ENCODE measurements around the gene NR5A1.

Gene NR5A1

GRCh38 chr9:124498040-124498439 lies 9.2 kb downstream of the NR5A1 start:
- DNase-seq, result no peak

GRCh38 chr9:124497441-124497840 lies 9.8 kb downstream of the NR5A1 start:
- no peak for DNase-seq

DNA sequence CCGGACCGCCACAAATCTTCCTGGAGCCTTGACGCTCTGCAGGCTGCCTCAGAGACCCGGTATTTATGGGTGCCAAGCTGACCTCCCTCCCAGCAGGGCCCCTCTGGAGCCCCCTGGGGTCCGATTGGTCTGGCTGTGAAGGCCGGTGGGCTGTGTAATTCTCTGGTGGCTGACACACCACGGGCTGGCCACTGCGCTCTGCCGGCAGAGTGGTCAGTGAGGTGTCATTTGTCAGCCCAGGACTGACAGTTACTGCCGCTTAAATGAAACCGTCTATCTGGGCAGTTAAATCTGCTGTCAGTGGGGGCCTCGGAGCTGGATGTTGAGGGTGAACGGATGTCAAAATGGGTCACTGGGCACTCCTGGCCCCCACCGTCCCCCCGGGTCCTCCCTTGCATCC lies 10.7 kb downstream of the NR5A1 start:
- DNase-seq, result no peak

- no peak for DNase-seq
Observed at GRCh38 chr9:124496075-124496449, 11.1 kb downstream of the NR5A1 start.

GRCh38 chr9:124495126-124496074 lies 11.8 kb downstream of the NR5A1 start:
- DNase-seq, result no peak

DNA sequence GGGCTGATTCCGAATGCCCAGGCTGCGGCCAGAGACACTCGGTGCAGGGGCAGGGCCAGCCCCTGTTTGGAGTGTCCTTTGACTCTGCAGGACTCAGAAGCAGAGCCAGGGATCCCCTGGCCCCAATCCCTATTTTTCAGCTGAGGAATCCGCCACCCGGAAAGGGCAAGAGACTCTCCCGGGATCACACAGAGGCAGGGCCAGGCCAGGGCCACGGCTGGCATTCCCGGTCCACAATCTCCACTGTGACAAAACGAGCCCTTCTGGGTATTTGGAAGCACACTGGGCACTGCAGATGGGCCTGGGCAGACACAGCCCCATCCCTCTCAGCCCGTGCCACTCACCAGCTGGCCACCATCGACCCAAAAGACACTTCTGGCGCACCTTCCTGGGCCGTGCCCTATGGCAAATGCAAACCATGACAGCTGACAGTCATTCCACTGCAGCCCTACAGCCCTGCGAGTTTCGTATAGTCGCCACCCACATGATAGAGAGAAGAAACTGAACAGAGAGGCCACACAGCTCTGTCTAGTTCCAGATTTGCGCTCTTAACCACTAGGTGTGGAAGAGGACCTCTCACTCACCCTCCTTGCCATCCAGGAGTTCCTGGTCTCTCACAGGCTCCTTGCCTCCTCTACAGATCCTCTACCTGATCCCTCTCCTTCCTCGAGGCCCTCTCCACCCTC lies 13.3 kb downstream of the NR5A1 start:
- no peak for DNase-seq

DNA sequence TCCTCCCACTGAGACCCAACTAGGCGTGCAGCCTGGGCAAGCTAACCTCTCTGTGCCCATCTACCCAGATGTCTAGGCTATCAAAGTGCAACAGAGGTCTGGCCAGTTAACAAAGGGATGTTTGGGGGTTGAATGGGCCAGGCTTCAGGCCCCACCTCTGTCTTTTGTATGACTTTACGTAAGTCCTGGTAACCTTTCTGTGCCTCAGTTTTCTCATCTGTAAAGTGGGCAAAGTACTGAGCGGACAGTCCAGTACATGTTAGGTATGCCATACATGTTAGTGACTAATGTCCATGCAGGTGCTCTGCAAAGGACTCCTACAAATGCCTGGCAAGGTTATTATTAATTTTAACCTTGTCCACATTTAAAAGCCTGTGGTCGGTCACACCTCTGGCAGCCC lies 14.0 kb downstream of the NR5A1 start:
- DNase-seq, result no peak

GRCh38 chr9:124492818-124493217 lies 14.4 kb downstream of the NR5A1 start:
- DNase-seq, result no peak

GRCh38 chr9:124491049-124491975 lies 15.9 kb downstream of the NR5A1 start:
- no peak for DNase-seq

DNA sequence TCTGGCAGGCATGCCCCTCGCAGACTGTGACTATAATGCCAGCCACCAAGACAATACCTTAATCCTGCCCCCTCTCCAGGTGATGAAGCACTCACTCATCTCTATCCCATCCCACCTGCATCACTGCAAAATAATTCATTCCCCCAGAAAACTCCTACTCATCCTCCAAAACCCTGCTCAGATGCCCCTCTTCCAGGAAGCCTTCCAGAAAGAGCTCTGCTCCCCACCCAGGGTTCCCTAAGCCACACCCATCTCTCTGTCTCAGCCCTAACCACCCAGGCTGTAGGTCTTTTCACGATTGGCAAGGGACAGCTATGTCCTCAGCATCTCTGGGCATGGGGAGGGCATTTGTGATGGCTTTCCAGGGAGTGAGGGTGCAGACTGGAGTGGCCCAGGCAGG lies 17.2 kb downstream of the NR5A1 start:
- no peak for DNase-seq

DNA sequence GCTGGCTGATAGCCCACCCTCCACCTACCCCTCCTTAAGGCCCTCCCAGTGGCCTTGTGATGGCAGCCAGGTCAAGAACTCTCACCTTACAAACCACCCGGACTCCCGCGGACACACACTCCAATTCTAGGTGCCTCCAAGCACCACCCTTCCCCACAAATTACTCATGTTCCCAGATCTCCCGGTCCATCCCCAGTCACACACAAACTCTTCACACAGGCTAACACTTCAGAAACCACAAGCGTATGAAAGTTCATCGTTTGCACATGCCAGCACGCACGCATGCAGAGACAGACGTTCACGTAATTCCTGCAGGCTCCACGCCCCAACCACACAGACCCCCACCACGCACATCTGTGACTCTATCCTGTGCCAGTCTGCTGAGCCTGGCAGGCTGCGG lies 18.0 kb downstream of the NR5A1 start:
- DNase-seq, result peak; percentile 43

DNA sequence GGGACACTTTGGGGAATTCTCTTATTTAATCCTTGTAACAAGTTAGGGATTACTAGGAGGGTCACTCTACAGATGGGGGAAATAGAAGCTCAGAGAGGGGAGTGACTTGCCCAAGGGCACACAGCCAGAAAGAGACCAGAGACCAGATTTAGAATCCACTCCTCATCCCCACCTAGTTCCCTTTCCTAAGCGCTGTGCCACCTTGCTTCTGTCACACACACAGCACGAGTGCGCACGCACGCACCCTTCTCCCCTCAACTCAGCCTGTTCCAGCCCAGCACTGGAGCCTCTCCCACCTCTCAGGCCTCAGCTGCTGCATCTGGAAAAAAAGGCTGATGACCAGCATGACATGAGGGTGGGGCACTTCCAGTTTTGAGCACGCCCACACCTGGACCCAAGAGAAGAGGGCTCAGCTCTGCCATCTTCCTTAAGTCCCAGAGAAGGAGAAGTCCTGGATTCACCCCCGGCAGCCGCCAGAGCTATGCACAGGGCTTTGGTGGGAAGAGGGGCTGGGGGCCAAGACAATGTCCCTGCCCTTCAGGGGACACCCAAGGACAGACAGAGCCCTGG lies 18.5 kb downstream of the NR5A1 start:
- DNase-seq, result no peak

DNA sequence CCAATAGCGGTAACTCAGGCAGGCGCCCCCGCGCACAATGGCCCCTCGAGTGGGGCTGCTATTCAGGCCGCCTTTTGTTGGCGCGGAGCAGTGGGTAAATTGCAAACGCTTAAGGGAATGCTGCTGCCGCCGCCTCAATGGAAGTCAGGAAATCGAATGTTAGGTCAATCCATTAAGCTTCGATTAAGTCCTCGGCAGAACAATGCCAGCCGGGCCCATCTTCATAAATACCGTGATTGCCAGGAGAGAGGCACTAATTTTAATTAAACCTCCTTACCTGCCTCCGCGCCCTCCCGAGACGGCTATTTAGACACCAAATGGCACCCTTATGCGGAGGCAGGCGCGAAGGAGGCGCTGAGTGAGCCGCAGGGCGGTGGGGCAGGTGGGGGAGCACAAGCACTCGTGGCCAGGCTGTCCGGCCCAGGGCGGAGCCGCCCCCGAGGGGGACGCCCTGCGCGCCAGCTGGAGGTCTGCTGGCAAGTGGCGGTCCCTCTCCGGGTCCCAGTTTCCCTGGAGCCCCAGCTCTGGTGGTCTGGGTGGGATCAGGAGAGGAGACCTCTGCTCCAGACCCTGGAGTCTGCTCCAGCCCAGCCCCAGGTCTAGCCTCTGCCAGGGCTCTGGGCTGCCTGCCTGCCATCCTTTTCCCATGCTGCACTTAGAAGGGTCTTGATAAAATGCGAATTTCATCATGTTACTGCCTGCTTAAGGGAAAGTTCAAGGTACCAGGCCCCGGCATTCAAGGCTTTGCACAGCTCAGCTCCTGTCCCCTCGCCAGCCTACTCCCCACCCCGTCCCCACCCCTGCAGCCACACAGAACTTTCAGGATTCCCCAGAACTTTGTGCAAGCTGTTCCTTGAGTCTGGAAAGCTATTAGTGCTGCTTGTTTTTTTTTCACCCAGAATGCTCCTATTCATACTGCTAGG lies 19.7 kb downstream of the NR5A1 start:
- no peak for DNase-seq

GRCh38 chr9:124486778-124487259 lies 20.4 kb downstream of the NR5A1 start:
- no peak for DNase-seq

DNA sequence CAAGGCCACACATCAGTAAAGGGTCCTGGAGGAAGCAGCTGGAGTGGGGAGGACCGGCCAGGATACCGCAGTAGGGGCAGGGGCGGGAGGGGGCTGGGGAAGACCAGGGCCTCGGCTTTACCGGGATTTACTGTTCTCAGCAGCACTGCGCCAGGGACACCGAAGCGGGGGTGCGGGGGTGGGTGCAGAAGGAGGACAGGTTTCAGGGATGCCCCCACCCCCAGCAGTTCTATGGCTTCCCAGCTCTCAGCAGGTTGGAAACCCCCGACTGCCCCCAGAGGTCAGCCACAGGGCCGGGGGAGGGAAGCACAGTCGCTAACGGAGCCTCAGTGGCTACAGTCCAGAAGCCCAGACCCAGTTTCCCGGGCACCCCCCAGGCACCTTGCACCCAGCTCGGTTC lies 21.3 kb downstream of the NR5A1 start:
- no peak for DNase-seq

- DNase-seq, result no peak
Observed at GRCh38 chr9:124485201-124485600, 22.0 kb downstream of the NR5A1 start.

GRCh38 chr9:124483481-124483880 lies 23.7 kb downstream of the NR5A1 start:
- no peak for DNase-seq

DNA sequence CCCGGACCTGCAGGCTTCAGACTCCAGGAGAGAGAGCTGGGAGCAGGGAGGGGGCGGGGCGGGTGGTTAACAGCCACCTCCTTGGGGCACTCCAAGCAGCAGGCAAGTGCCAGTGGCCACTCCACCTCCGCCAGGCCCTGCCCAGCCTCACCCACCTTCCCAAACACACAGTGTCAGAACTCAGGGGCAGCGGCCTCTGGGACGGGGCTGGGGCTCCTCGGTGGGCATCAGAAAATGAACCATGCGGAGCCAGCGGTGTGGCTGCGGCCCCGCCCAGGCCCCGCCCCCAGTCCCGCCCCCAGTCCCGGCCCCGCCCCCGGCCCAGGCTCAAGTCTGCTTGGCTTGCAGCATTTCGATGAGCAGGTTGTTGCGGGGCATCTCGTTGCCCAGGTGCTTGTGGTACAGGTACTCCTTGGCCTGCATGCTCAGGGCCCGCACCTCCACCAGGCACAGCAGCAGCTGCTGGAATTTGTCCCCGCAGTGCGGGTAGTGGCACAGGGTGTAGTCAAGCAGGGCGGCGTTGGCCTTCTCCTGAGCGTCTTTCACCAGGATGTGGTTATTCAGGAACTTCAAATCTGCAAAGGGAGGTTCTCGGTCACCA lies 24.7 kb downstream of the NR5A1 start:
- no peak for DNase-seq

GRCh38 chr9:124481115-124481514 lies 26.1 kb downstream of the NR5A1 start:
- no peak for DNase-seq

GRCh38 chr9:124480621-124480981 lies 26.6 kb downstream of the NR5A1 start:
- DNase-seq, result peak; percentile 24

All from fibroblast of skin of back (primary cell).